GM21515 (cell line): ENCODE data around the gene TANGO6.

Experiments used
- ATAC-seq: cut with Tn5 transposase; IDR thresholded peaks from one replicate; pipeline ENCODE4 v1.9.1; 2021; ENCODE audit not compliant: unreplicated experiment

The TANGO6 gene

GRCh38 chr16:68860978-68861892, 17.9 kb downstream of the TANGO6 start:
- no peak for ATAC-seq

DNA sequence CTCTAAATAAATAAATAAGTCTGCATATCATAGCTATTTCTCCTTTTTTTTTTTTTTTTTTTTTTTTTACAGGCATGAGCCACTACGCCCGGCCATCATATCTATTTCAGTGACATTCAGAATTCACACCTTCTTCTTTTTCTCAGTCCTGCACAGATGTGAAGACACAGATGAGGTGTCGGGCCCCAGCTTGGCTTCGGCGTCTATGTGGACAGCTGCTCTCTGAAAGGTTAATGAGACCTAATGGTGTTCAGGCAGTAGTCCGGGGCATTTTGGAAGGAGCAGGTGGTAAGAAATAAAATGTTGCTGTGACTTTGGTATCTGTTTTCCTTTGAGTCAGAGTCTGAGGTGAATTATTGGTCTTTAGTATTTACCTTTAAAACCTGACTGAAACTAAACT, 23.6 kb downstream of the TANGO6 start:
- ATAC-seq, result no peak

DNA sequence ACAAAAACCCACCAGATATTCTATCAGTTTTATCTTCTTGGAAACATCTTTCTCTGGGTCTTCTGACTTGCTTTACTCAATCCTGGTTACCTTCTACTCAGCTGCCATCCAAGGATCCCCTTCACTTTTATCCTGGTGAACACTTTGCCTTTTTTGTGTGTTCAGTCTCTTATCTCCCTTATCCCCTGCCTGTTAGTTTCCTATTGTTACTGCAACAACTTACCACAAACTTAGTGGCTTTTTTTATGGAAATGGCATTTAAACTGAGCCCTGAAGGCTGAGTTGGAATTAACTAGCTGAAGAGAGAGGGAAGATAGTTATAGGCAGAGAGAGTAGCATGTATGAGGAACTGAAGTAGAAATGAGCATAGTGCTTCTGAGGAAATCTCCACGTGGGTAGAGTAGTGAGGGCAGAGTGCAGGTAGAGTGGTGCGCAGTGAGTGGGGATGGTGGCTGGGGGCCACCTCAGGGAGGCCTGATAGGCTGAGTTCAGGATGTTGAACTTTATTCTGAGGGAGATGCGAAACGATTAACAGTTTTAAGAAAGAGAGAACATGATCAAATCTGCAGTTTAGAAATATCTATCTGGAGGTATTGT, 26.3 kb downstream of the TANGO6 start:
- ATAC-seq, result no peak

GRCh38 chr16:68873635-68874471, 30.5 kb downstream of the TANGO6 start:
- no peak for ATAC-seq

DNA sequence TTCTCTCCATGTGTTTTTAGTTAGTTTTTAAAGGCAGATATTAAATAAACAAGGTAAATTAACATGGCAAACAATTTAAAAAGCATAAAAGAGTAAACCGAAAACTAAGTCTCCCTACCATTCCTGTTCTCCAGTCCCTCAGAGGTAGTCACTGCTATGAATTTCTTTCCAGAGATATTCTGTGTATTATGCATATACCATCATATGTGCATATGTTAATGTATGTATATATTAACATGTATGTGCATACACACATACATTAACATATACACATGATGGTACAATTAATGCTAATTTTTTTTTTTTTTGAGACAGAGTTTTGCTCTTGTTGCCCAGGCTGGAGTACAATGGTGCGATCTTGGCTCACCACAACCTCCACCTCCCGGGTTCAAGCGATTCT, 32.5 kb downstream of the TANGO6 start:
- ATAC-seq, result no peak

DNA sequence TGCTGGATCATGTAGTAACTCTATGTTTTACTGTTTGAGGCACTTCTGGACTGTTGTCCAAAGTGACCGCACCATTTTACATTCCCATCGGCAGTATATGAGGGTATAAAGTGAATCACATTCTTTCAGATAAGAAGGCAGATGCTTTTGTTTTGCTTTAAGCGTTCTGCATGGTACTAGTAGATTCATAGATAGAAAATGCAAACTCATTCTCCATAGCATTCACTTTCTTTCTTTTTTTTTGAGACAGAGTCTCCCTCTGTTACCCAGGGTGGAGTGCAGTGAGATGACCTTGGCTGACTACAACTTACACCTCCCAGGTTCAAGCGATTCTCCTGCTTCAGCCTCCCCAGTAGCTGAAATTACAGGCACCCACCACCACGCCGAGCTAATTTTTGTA, 40.4 kb downstream of the TANGO6 start:
- ATAC-seq, result no peak

GRCh38 chr16:68884401-68884800, 41.1 kb downstream of the TANGO6 start:
- no peak for ATAC-seq

DNA sequence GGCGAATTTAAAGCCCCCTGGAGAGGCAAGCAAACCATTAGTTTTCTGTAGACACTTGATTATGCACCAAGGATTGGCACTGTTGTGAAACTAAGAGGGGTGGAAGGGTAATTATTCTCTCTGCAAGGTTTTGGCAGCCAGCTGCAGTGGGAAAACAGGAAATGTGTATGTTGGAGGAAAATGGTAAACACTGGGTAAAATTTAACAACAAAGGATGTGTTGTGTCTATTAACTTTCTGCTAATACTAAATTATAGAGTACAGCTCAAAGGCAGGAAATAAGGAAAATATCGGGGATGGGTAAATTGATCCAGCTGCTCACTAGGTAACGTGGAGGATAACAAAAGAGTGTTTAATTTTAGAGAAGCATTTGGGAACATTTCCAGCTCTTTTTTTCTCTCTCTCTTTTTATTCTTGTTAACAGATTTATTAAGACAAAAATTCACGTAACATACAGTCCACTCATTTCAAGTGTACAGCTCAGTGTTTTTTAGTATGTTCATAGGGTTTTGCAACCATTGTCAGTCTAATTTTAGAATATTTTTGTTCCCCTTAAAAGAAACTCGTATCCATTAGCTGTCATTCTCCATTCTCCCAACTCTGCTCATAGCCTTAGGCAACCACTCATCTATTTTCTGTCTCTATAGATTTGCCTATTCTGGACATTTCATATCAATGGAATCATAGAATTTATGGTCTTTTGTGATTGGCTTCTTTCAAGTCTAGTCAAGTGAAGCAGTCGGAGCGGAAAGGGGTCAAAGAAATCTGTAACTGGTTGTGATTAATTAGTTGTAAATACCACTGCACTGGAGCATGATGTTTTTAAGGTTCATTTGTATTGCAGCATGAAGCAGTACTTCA, 41.8 kb downstream of the TANGO6 start:
- no peak for ATAC-seq

GRCh38 chr16:68887107-68887506, 43.8 kb downstream of the TANGO6 start:
- ATAC-seq, result no peak

- no peak for ATAC-seq
Measured at GRCh38 chr16:68889508-68890150, 46.3 kb downstream of the TANGO6 start.

DNA sequence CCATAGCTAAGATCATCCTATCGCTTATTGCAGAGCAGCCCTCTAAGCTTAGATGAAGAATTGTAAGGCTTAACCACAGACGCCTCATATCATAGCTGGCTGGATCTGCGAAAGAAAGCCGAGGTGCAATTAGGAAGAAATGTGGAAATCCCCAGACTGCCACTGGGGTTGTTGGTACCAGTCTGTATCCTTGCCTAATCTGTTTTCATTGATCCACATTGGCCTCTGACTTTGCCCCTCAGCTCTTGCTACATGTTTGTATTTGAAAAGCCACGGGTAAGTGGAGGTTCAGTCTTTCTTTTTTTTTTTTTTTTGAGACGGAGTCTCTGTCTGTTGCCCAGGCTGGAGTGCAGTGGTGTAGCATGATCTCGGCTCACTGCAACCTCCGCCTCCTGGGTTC, 48.9 kb downstream of the TANGO6 start:
- ATAC-seq, result no peak

- no peak for ATAC-seq
Measured at GRCh38 chr16:68892898-68893297, 49.6 kb downstream of the TANGO6 start.

DNA sequence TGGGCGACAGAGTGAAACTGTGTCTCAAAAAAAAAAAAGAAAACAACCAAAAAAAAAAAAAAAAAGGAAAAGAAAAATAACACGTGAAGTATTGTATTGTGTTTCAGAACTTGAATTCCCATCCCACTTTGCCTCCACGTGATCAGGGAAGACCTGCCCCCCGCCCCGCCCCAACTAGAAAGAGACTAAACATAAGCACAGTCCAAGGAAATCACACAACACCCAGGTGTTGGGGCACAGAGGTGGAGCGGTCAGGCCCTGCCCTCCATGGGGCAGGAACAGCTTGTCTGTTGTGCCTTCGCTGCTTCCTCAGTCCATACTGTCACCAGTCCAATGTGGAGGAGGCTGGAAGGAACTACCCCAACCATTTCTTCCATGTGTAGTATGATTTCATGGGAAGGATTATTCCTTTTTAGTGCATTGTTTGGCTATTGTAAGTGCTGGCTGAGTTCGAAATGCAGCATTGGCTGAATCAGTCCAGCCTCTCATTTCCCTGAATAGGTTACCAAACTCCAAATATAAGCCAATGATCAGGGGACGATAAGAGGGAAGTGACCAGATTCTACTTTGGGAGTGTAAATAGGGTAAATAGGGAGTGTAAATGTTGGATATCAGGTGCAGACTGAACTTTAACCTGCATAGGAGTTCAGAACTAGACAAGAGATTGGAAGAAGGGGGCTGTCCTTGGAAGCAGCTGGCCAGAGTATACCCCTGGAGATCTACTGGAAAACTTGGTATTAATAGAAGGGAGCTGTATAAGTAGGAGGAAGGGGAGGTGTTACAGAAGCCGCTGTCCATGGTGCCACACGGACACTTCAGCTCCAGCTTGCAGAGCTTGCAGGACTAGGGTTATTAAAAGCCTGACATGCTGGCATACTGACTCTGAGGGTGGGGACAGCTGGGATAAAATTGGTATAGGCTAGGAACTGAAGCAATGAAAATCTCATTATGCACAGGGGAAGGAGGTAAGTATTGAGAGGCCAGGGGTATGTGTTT, 50.7 kb downstream of the TANGO6 start:
- no peak for ATAC-seq

GRCh38 chr16:68894714-68895113, 51.4 kb downstream of the TANGO6 start:
- no peak for ATAC-seq

- ATAC-seq, result no peak
Measured at GRCh38 chr16:68898026-68898425, 54.7 kb downstream of the TANGO6 start.

DNA sequence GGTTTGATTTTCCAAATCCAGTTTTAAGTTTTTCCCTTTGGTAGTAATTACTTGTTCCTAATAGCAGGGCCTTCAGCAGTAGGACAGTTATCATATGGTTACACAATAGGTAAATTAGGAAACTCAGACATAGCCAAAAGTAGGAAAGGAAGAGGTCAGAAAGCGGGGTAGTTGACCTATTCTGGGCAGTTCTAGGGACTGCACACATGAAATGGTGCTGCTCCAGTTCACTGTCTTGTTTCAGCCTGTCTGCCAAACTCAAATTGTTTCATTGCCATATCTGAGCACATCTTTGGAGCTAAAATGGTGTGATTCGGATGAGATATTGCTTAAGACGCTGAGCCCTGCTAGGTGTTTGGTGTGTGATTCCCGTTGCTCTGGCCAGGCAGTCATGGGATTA, 56.7 kb downstream of the TANGO6 start:
- no peak for ATAC-seq

GRCh38 chr16:68902003-68902968, 59.0 kb downstream of the TANGO6 start:
- ATAC-seq, result no peak

GRCh38 chr16:68902969-68903345, 59.6 kb downstream of the TANGO6 start:
- no peak for ATAC-seq
